MM.1S (cell line): ENCODE data around the gene GPSM1.

Experiments used
- DNase-seq: peaks from one replicate; pipeline ENCODE4 v3.0.0-alpha.2; 2015
- H2AFZ ChIP-seq: fragments of 300-600 bp; sonication (generic); 2 replicates; pipeline ENCODE4 v1.6.0; 2016; ENCODE audit warnings: antibody characterized with exemption, low read length
- H3F3A ChIP-seq: fragments of 300-600 bp; sonication (generic); 2 replicates; pipeline ENCODE4 v1.6.1; 2016; ENCODE audit warnings: mild to moderate bottlenecking, antibody characterized with exemption, low read length, moderate library complexity, mixed read lengths; ENCODE audit not compliant: insufficient read depth
- H3K27ac ChIP-seq: fragments of 300-600 bp; sonication (generic); 2 replicates; pipeline ENCODE4 v1.5.1; 2016; ENCODE audit warnings: mild to moderate bottlenecking, low read length
- H3K27me3 ChIP-seq: fragments of 300-600 bp; sonication (generic); replicated peaks from 2 replicates; pipeline ENCODE4 v1.6.0; 2016; ENCODE audit warnings: low read length; ENCODE audit not compliant: insufficient read depth
- H3K36me3 ChIP-seq: fragments of 300-600 bp; sonication (generic); replicated peaks from 2 replicates; pipeline ENCODE4 v1.6.1; 2016; ENCODE audit warnings: mild to moderate bottlenecking, low read length, mixed read lengths; ENCODE audit not compliant: insufficient read depth
- H3K4me1 ChIP-seq: fragments of 300-600 bp; sonication (generic); 2 replicates; pipeline ENCODE4 v1.6.1; 2016; ENCODE audit warnings: low read length, mixed read lengths
- H3K4me2 ChIP-seq: fragments of 300-600 bp; sonication (generic); 2 replicates; pipeline ENCODE4 v1.6.0; 2016; ENCODE audit warnings: low read depth, low read length
- H3K4me3 ChIP-seq: fragments of 300-600 bp; sonication (generic); 2 replicates; pipeline ENCODE4 v1.5.1; 2016; ENCODE audit warnings: low read length, mixed read lengths
- H3K79me2 ChIP-seq: fragments of 300-600 bp; sonication (generic); 2 replicates; pipeline ENCODE4 v1.6.1; 2016; ENCODE audit warnings: mixed run types, low read length, mixed read lengths
- H3K9ac ChIP-seq: fragments of 300-600 bp; sonication (generic); 2 replicates; pipeline ENCODE4 v1.6.1; 2016; ENCODE audit warnings: low read length, mixed read lengths
- H3K9me2 ChIP-seq: fragments of 300-600 bp; sonication (generic); replicated peaks from 2 replicates; pipeline ENCODE4 v1.6.1; 2016; ENCODE audit warnings: mild to moderate bottlenecking, low read length, mixed read lengths; ENCODE audit not compliant: insufficient read depth
- H3K9me3 ChIP-seq: fragments of 300-600 bp; sonication (generic); replicated peaks from 2 replicates; pipeline ENCODE4 v1.6.1; 2016; ENCODE audit warnings: mild to moderate bottlenecking, low read length, mixed read lengths; ENCODE audit not compliant: insufficient read depth
- H4K20me1 ChIP-seq: fragments of 300-600 bp; sonication (generic); 2 replicates; pipeline ENCODE4 v1.6.1; 2016; ENCODE audit warnings: mild to moderate bottlenecking, low read length, moderate library complexity, mixed read lengths; ENCODE audit not compliant: insufficient read depth
- EZH2 ChIP-seq: fragments of 300-600 bp; sonication (generic); optimal IDR thresholded peaks from 2 replicates; pipeline ENCODE3; 2017; ENCODE audit warnings: low read depth, mild to moderate bottlenecking, antibody characterized with exemption, low read length, mixed read lengths
- EZH2phosphoT487 ChIP-seq: fragments of 300-600 bp; sonication (generic); IDR thresholded peaks from 2 replicates; pipeline ENCODE4 v1.6.1; 2018; ENCODE audit warnings: antibody characterized with exemption, low read length
- TF ChIP-seq, protein P1 (sequence below): fragments of 300-600 bp; sonication (generic); IDR thresholded peaks from 2 replicates; pipeline ENCODE4 v1.5.1; 2016; ENCODE audit warnings: antibody characterized with exemption, low read length, mixed read lengths

GPSM1 gene

DNA sequence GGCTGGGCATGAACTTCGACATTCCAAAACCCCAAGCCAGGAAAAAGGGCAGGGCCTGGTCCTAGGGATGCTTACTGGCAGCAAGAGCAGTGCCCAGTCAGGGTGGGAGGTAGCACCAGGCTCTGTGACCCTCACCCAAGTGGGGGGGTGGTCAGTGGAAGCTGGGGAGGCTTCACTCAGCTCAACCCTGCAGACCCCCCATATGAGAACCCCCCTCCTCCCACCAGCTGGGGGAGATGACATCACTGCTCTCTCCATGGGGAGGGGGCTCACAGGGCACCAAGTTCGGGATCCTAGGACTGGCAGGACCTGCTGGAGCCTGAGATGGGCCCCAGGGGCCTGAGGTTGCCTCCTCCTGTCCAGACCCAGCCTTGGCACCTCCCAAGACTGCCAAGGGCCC, 31.5 kb downstream of the GPSM1 start:
- Histone ChIP-seq H3K79me2 (peaks cover 11% of the 10 kb centered on the region; the same call in 1 of the 2 replicates), H3K36me3 (no peaks in the 10 kb centered on the region), H4K20me1 (no peaks in the 10 kb centered on the region; the same call in 1 of the 2 replicates), H3K9ac (no peak overlapping the region), H3K4me2 (no peak overlapping the region), H3K27ac (no peak overlapping the region), H3K9me2 (no peaks in the 10 kb centered on the region), H2AFZ (no peak overlapping the region), H3K4me1 (peaks cover 2% of the 10 kb centered on the region), H3K9me3 (no peaks in the 10 kb centered on the region), H3F3A (no peaks in the 10 kb centered on the region), H3K4me3 (no peak overlapping the region), H3K27me3 (peaks cover 32% of the 10 kb centered on the region)
- TF ChIP-seq EZH2 (no peak), EZH2phosphoT487 (no peak)
- TF ChIP-seq, protein P1, sequence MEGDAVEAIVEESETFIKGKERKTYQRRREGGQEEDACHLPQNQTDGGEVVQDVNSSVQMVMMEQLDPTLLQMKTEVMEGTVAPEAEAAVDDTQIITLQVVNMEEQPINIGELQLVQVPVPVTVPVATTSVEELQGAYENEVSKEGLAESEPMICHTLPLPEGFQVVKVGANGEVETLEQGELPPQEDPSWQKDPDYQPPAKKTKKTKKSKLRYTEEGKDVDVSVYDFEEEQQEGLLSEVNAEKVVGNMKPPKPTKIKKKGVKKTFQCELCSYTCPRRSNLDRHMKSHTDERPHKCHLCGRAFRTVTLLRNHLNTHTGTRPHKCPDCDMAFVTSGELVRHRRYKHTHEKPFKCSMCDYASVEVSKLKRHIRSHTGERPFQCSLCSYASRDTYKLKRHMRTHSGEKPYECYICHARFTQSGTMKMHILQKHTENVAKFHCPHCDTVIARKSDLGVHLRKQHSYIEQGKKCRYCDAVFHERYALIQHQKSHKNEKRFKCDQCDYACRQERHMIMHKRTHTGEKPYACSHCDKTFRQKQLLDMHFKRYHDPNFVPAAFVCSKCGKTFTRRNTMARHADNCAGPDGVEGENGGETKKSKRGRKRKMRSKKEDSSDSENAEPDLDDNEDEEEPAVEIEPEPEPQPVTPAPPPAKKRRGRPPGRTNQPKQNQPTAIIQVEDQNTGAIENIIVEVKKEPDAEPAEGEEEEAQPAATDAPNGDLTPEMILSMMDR = no peak
- no peak for DNase-seq

DNA sequence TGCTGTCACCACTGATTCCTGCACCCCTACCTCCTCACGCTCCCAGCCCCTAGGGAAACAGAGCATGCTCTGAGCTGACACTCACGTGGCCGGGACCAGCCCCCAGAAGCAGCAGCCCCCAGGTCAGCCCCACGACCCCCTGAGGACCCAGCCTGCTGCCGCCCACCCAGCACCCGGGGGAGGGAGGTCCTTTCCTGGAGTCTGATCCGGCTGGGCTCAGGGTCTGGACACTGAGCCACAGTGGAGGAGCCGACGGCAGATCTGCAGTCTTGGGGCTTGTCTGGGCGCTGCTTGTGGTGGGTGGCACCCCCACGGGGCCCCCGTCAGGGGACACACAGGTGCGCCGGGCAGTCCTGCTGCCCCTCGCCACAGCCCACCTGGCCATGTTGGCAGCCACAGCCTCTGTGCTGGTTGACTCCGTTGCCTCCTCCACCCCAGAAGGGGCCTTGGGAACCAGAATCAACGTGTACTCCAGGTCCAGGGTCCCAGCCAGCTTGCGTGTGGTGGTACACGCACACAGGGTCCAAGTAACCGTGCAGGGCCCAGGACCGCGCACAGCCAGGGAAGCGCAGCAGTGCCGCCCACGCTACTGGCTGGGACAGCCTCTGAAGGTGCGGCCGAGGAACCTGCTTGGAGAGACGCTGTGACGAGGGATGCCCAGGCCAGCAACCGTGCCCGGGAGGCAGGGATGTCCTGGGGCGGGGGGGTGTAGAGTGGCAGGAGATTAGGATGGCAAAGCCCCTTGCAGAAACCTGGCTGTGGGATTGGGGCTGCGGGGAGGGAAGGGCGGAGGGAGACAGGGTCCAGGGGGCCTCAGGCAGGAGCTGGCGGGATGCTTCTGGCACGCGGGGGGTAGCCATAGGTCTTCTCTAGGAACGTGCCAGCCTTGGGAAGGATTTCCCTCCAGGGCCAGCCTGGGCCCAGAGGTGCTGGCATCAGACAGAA, 32.7 kb downstream of the GPSM1 start:
- Histone ChIP-seq H3K27me3 (peaks cover 22% of the 10 kb centered on the region), H3K4me3 (no peak overlapping the region), H3K4me2 (no peak overlapping the region), H3F3A (no peaks in the 10 kb centered on the region), H4K20me1 (no peaks in the 10 kb centered on the region; the same call in 1 of the 2 replicates), H3K4me1 (peaks cover 5% of the 10 kb centered on the region), H3K79me2 (peaks cover 11% of the 10 kb centered on the region; the same call in 1 of the 2 replicates), H2AFZ (no peak overlapping the region), H3K9ac (no peak overlapping the region), H3K9me2 (no peaks in the 10 kb centered on the region), H3K27ac (no peak overlapping the region), H3K9me3 (no peaks in the 10 kb centered on the region), H3K36me3 (no peaks in the 10 kb centered on the region)
- DNase-seq = no peak
- no peak for TF ChIP-seq EZH2
- no peak for TF ChIP-seq EZH2phosphoT487
- TF ChIP-seq, protein P1 = no peak

DNA sequence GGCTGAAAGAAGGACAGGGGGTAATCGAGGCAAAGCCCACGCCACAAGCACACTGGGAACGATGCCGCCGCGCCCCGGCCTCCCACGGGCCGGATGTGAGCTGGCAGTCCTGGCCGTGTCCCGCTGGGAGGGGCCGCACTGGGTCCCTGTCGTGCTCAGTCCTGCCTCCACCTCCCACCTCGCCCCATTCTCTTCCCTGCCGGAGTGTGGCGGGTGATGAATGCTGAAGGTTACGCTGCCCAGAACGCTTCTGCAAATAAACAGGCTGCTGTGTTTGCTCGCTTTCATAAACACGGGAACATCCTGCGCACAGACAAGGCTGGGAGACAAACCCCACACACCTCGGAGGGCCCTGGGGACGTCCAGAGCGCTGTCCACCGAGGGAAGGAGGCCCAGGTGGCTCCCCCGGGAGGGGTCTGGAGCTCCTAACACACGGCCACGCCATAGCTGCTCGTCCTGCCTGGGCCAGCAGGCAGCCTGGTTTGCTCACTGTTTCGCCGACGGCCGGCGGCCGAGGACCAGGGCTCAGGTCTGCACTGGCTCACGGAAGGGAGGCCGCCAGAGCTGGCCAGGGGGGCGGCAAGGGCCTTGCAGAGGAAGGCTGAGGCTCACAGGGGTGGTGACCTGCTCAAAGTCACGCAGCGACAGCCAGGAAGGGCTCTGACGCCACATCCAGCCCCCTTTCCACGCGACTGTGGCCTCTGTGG, 33.9 kb downstream of the GPSM1 start:
- H3K9me2 ChIP-seq = no peaks in the 10 kb centered on the region
- H4K20me1 ChIP-seq = no peaks in the 10 kb centered on the region; the same call in 1 of the 2 replicates
- no peak for DNase-seq
- TF ChIP-seq, protein P1 = no peak
- TF ChIP-seq EZH2 = no peak
- TF ChIP-seq EZH2phosphoT487 = no peak
- H3K36me3 ChIP-seq = no peaks in the 10 kb centered on the region
- H3F3A ChIP-seq = no peaks in the 10 kb centered on the region
- no peak overlapping the region for H3K27ac ChIP-seq
- H3K9me3 ChIP-seq = no peaks in the 10 kb centered on the region
- no peak overlapping the region for H3K4me3 ChIP-seq
- peaks cover 14% of the 10 kb centered on the region for H3K27me3 ChIP-seq
- no peak overlapping the region for H2AFZ ChIP-seq
- peaks cover 11% of the 10 kb centered on the region; the same call in 1 of the 2 replicates for H3K79me2 ChIP-seq
- H3K4me2 ChIP-seq = no peak overlapping the region
- peaks cover 5% of the 10 kb centered on the region for H3K4me1 ChIP-seq
- H3K9ac ChIP-seq = no peak overlapping the region
